DND-41 (cell line): ENCODE results near the gene FRRS1L.

Experiments
- ATAC-seq: fragments of 200-7000 bp; cut with Tn5 transposase; 3 replicates; pipeline ENCODE4 v1.9.1; 2021; ENCODE audit warnings: low read depth; ENCODE audit not compliant: insufficient read depth
- DNase-seq: peaks from one replicate; pipeline ENCODE4 v3.0.0-alpha.2; 2020
- H2AFZ ChIP-seq: 2 replicates; pipeline ENCODE4 v1.6.0; 2012; ENCODE audit warnings: low read depth, low read length
- H3K27ac ChIP-seq: 2 replicates; pipeline ENCODE4 v1.5.1; 2012; ENCODE audit warnings: low read length, inconsistent platforms
- H3K27me3 ChIP-seq: fragments of 200-600 bp; sonication (generic); 2 replicates; pipeline ENCODE4 v1.6.0; 2012; ENCODE audit warnings: low read length, mild to moderate bottlenecking, inconsistent platforms; ENCODE audit not compliant: insufficient read depth, poor library complexity
- H3K36me3 ChIP-seq: 2 replicates; pipeline ENCODE4 v1.5.1; 2012; ENCODE audit warnings: low read length, inconsistent platforms; ENCODE audit not compliant: insufficient read depth
- H3K4me1 ChIP-seq: 2 replicates; pipeline ENCODE4 v1.5.1; 2012; ENCODE audit warnings: mild to moderate bottlenecking, low read length; ENCODE audit not compliant: insufficient read depth
- H3K4me2 ChIP-seq: 2 replicates; pipeline ENCODE4 v1.6.0; 2012; ENCODE audit warnings: mild to moderate bottlenecking, moderate library complexity, low read length, inconsistent platforms; ENCODE audit not compliant: insufficient read depth
- H3K4me3 ChIP-seq, 2 experiments: fragments of 200-600 bp in 1 of 2; shearing (Covaris generic) in 1 of 2; 2 replicates each; pipeline ENCODE4 v1.5.1; 2012 to 2016; ENCODE audit warnings: inconsistent platforms in 2 of 2, low read length in 2 of 2, mild to moderate bottlenecking in 2 of 2, low read depth in 1 of 2, moderate library complexity in 1 of 2
- H3K79me2 ChIP-seq: 2 replicates; pipeline ENCODE4 v1.6.0; 2012; ENCODE audit warnings: low read length, inconsistent platforms; ENCODE audit not compliant: insufficient read depth
- H3K9ac ChIP-seq: 2 replicates; pipeline ENCODE4 v1.6.0; 2012; ENCODE audit warnings: low read depth, mild to moderate bottlenecking, inconsistent platforms, low read length, moderate library complexity
- H3K9me3 ChIP-seq: 2 replicates; pipeline ENCODE4 v1.5.1; 2012; ENCODE audit warnings: low read length, moderate library complexity, mild to moderate bottlenecking, inconsistent platforms; ENCODE audit not compliant: insufficient read depth, severe bottlenecking
- H4K20me1 ChIP-seq: 2 replicates; pipeline ENCODE4 v1.6.0; 2012; ENCODE audit warnings: low read length; ENCODE audit not compliant: insufficient read depth
- EZH2 ChIP-seq: IDR thresholded peaks from 3 replicates; pipeline ENCODE4 v1.6.1; 2012; ENCODE audit warnings: borderline replicate concordance, low read depth, mild to moderate bottlenecking, moderate library complexity, low read length, inconsistent platforms; ENCODE audit not compliant: severe bottlenecking
- TF ChIP-seq, protein P1 (sequence below): IDR thresholded peaks from 2 replicates; pipeline ENCODE4 v1.5.1; 2012; ENCODE audit warnings: borderline replicate concordance, low read length, moderate library complexity, mild to moderate bottlenecking; ENCODE audit not compliant: poor library complexity, severe bottlenecking; ENCODE audit errors: extremely low read depth

FRRS1L gene

DNA sequence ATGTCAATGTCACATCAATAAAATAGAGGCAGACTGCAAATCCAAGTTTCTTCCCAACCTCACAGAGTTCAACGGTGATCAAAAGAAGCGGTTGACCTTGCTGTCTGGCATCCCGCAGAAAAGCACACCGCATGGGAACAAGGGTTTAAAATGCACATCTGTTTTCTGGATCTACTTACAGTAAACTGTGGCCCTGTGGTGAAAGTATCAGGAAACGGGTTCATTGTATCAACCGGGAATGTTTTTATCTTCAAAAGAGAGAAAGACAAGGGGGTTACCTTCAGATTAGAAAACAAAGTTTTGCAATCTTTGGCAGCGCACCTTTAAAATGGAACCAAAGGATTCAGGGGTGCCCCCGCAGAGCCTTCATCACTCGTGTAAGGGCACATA, 15.5 kb upstream of the FRRS1L start:
- no peak overlapping the region for H2AFZ ChIP-seq
- no peak overlapping the region for H3K4me2 ChIP-seq
- no peak overlapping the region for H3K27ac ChIP-seq
- TF ChIP-seq EZH2 = no peak
- TF ChIP-seq, protein P1, sequence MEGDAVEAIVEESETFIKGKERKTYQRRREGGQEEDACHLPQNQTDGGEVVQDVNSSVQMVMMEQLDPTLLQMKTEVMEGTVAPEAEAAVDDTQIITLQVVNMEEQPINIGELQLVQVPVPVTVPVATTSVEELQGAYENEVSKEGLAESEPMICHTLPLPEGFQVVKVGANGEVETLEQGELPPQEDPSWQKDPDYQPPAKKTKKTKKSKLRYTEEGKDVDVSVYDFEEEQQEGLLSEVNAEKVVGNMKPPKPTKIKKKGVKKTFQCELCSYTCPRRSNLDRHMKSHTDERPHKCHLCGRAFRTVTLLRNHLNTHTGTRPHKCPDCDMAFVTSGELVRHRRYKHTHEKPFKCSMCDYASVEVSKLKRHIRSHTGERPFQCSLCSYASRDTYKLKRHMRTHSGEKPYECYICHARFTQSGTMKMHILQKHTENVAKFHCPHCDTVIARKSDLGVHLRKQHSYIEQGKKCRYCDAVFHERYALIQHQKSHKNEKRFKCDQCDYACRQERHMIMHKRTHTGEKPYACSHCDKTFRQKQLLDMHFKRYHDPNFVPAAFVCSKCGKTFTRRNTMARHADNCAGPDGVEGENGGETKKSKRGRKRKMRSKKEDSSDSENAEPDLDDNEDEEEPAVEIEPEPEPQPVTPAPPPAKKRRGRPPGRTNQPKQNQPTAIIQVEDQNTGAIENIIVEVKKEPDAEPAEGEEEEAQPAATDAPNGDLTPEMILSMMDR = no peak
- ATAC-seq (no peak), DNase-seq (no peak)
- no peak overlapping the region for H3K9ac ChIP-seq
- no peak overlapping the region for H3K4me3 ChIP-seq
- no peaks in the 10 kb centered on the region for H3K4me1 ChIP-seq
- H4K20me1 ChIP-seq = no peaks in the 10 kb centered on the region
- H3K79me2 ChIP-seq = no peaks in the 10 kb centered on the region
- H3K27me3 ChIP-seq = peaks cover 5% of the 10 kb centered on the region
- no peaks in the 10 kb centered on the region for H3K36me3 ChIP-seq
- no peaks in the 10 kb centered on the region for H3K9me3 ChIP-seq

DNA sequence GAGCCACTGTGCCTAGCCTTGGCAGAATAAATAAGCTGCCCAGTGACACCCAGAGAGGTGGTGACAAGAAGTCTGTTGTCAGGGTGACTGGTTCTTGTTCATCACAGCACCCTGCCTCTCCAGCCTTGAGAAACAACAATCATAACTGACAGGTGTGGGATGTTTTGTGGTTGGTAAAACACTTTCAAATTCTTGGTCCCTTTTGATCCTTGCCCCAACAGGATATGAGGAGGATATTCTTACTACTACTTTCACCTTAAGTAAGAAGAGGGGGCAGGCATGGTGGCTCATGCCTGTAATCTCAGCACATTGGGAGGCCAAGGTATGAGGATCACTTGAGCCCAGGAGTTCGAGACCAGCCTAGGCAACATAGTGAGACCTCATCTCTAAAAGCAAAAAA, 14.2 kb upstream of the FRRS1L start:
- Histone ChIP-seq H3K9ac (no peak overlapping the region), H4K20me1 (no peaks in the 10 kb centered on the region), H3K4me2 (no peak overlapping the region), H3K36me3 (no peaks in the 10 kb centered on the region), H3K79me2 (no peaks in the 10 kb centered on the region), H2AFZ (no peak overlapping the region), H3K4me3 (no peak overlapping the region), H3K4me1 (no peaks in the 10 kb centered on the region), H3K27me3 (peaks cover 5% of the 10 kb centered on the region), H3K9me3 (no peaks in the 10 kb centered on the region), H3K27ac (no peak overlapping the region)
- ATAC-seq (peak; percentile 96), DNase-seq (peak; percentile 50)
- TF ChIP-seq, protein P1 = no peak
- TF ChIP-seq EZH2 = no peak

DNA sequence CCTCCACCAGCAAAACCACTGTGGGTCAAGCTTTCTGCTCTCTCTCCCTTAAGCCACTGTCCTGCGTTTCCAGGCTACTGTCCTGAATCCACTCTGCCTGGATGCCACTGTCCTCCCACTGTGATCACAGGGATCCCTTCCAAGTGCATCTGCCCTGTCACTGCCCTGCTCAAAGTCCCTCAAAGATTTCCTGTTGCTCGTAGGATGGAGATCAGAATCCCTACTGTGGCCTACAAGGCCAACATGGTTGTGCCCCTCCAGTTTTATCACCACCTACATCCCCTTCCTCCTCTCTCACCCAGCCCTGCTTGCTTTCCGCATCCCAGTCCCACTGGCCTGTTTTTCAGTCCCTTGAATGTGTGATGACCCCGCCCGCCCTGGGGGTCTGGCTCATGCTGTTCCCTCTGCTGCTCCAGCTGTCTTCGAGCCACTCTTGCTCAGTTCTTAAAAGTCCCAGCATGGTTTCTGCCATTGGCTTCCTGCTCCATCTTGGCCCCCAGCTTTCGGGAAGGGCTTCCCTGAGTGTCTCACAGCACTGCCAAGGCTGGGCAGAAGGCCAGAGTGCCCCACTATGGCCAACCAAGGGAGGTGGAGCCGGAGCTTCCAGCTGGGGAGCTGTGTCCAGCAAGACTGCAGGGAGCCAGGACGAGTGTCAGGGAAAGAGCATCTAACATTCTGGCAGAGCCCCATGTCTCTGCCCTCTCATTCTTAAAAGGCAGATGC, 12.9 kb upstream of the FRRS1L start:
- Histone ChIP-seq H3K79me2 (no peaks in the 10 kb centered on the region), H3K4me3 (no peak overlapping the region), H2AFZ (no peak overlapping the region), H3K27me3 (no peaks in the 10 kb centered on the region), H3K27ac (no peak overlapping the region), H3K9me3 (no peaks in the 10 kb centered on the region), H4K20me1 (no peaks in the 10 kb centered on the region), H3K36me3 (no peaks in the 10 kb centered on the region), H3K9ac (no peak overlapping the region), H3K4me2 (no peak overlapping the region), H3K4me1 (no peaks in the 10 kb centered on the region)
- ATAC-seq (no peak), DNase-seq (no peak)
- TF ChIP-seq, protein P1 = no peak
- TF ChIP-seq EZH2 = no peak
